NCI-H1092 (cell line): Measurements from ENCODE around the gene AMPH.
A peak's percentile ranks its signal among the peaks of the same experiment; 100 is the strongest.

ENCODE experiments used
- DNase-seq: peaks from one replicate; lab custom pipeline; 2025; lab: John Stamatoyannopoulos, UW

The AMPH gene

DNA sequence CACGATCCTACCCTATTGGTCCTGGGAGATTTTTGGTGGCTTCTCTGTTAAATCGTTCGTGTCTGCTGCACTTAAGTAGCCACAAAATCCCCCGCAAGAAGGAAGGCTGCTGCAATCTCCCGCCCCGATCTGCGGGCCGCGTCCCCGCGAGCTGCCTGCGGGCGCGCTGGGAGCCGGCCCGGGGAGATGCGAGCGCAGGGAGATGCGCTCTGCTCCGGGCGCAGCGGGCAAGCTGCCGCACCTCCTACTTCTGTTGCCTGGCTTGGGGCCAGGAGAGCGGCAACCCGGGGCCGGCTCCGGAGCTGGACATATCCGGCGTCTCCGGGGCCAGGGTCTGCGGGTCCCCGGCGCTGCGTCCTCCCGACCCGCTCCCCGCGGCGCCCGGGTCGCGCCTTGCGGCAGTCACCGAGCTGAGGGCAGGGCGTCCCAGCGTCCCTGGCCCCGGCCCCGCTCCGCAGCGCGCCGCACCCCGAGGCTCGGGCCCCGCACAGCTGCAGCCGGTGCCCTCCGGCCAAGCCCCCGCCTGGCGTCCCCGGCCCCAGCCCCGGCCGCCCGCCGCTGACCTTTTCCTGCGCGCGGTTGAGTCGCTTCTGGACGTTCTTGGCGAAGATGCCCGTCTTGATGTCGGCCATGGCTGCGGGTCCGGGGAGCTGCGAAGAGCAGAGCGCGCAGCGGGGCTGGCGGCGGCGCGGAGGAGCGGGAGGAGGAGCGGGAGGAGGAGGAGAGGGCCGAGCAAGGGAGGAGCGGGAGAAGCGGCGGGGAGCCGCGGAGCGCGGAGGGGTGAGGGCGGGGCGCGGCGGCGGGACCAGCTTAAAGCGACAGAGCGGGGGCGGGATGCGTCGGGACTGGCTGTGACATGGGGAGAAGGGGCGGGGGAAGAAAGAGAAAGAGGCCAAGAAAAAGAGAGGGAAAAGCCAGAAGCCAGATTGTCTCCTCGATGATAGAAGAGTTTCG, at the start of gene AMPH:
AMPH (minus strand) TSS at position 654 of the 954 bp plus-strand sequence; CDS start at position 632, 22 bp downstream.
- peak; percentile 56 for DNase-seq

DNA sequence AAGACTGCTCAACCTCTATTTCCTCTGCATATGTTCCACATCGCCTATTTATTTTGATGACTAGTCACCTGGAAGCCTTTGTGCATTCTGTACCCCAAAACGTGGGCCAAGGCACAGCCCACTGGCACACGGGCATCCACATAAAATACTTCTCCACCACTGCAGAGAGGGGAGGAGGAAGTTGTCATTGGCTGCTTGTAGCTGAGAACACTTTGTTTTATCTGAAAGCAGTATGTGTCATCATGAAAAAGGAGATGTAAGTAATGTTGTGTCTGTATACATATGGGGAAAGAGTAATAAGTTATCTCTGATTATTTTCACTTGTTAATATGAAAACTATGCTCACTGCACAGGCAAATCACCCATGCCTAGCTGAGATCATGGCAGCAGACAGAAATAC, 48.2 kb upstream of the AMPH start:
- DNase-seq = no peak

DNA sequence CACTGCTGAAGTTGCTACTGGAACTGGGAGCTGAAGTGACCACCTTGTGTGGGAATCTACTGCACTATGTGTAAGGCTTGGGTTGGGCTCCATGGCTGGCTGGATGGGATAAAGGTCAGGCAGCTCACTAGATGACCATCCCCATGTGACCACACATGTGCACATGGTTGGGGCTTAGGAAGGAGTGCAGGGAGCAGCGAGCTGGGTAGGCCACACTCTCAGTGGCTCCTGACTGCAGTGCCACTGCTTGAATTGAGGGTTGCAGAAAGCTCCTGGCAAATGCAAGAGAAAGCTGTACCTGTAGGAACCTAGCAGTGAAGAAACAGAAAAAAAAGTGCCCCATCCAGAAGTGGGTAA, 47.5 kb upstream of the AMPH start:
- DNase-seq = no peak

DNA sequence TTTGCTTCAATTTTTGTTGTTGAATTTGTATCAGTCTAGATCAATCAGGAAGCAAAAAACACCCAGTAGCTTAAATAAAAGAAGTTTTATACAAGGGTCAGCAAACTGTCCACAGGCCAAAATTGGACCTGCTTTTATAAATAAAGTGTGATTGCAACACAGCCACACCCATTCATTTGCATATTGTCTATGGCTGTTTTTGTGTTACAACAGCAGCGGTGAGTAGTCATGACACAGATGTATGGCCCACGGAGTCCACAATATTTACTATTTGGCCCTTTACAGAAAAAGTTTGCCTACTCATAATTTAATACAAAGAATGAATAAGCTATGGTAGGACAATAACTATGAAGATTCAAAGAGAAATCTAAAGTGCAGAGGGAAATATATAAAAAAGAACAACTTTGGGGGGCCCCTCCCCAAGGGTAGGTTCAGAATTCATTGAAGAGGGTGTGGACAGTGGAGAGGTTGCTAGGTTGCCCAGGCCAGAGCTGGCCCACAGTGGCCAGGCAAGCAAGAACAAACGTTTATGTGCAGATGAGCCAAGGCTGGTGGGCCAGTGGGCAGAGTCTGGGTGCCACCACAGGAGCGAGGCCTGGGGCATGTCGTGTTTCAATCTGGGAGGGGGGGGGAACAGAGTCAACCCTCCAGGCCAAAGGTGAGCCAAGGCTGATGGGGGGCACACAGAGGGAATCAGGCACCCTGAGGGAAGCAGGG, 47.0 kb upstream of the AMPH start:
- no peak for DNase-seq

DNA sequence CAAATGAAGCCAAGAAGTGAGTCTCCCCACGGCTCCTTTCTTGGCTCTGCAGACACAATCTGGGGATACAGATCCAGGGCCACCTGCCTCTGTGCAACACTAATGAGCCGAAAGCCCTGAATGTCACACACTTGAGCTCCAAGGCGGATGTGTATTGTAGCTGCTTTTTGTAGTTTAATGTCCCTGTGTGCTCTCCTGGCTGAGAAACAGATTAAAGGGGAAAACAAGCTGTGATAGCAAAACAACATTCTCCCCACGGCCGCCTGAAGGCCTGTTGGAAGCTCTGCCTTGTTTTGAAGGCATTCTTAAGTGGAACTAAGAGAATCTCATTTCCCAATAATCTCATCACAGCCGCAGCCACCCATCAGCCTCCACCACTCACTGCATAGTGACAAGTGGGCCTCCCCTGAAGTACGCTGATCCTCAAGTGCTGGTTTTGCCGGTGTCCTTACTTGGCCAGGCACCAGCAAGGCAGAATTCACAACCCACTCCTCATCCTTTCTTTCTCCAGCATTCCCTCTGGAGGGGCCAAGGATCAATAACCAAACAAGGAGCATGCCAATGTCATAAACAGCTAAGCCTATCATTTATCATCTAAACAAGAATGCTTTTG, 44.4 kb upstream of the AMPH start:
- DNase-seq = peak; percentile 62

DNA sequence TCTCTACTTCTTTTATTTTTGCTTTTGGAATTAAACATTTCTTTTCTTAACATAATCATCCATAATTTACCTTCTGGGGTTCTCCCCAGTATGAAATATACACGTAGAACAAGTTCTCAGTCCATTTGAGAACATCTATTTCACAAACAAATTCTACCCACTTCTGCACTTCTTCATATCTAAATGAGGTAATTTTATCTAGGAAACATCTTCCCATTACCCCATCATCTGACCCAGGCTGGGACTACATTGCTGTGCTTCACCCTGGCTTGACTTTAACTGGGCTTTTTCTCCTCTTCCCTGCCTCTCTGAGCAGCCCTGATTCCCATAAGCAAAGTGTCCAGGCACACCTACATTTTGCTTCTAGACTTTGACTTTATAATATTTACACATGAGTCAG, 43.3 kb upstream of the AMPH start:
- no peak for DNase-seq

DNA sequence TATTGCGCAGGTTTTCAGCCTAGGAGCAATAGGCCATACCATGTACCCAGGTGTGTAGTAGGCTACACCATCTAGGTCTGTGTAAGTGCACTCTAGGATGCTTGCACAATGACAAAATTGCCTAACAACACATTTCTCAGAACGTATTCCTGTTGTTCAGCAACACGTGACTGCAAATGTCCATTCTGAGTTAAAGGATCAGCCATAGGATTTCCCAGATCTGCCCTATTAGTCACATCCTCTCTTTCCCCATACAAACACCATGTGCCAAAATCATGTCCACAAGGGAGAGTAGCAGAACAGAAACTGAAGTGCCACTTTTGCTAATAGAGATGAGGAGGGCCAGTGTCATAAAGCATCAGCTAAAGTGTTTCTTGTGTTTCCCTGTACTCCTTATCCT, 42.6 kb upstream of the AMPH start:
- peak; percentile 19 for DNase-seq

DNA sequence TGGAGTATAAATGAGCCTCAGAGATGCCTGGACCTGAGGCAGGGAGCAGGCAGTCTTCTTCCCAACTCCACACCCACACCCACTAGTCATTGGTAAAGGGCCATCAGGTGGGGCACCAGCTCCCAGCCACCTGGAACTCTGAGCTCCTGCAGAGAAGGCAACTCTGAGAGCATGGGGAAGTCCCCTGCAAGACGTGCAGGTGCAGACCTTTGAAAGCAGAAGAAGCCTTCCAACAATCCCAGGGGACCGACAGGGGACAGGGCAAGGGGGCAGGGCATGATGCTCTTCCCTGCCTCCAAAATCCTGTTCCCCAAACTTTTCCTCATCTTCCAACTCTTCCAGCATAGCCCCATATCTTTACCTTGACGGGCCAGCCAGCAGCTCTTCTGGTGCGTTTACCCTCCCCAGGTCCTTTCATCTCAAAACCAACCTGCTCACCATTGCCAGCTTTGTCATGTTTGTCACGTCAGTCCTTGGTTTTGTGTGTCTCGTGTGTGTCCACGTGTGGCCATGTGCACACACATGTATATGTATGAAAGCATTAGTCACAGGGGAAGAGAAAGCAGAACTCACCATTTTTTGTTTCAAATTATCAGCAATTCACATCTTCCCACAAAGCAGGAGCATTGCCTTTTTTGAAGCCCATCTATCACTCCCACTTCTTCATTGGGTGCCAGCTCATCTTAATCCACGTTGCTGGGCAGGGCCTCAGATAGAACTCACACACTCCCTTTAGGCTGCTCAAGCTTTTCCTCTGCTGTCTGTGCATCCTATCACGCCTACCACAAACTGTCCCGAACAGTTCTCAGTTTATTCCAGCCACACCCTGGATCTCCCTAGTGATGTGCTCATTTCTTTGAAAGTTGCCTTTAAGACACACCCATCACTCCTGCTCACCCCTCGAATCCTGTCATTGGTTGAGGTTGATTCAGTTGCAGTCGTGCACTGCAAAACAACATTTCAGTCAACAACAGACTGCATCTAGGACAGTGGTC, 41.0 kb upstream of the AMPH start:
- no peak for DNase-seq

DNA sequence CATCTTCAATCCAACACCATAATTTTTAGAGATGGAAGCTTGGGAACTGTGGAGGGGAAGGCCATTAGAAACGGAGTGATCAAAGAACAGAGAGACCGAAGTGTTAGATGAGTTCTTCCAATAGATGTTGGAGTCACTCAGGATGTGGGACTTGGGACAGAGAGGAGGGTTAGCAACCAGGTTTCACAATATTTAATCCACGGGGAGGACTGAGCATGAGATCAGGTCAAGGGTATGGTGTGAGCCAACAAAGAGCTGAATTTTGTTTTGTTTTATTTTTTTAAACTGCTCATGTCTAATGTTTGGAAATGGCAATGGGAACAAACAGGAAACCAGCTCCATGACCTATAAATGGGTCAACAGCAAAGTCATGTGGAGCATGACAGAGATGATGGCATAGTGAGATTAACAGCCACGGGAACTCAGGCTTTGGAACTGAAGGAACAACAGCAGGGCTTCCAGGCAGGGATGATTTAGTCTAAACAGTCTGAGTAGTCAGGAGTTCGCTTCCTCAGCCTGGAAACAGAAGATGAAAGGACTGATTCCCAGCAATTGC, 38.9 kb upstream of the AMPH start:
- no peak for DNase-seq

DNA sequence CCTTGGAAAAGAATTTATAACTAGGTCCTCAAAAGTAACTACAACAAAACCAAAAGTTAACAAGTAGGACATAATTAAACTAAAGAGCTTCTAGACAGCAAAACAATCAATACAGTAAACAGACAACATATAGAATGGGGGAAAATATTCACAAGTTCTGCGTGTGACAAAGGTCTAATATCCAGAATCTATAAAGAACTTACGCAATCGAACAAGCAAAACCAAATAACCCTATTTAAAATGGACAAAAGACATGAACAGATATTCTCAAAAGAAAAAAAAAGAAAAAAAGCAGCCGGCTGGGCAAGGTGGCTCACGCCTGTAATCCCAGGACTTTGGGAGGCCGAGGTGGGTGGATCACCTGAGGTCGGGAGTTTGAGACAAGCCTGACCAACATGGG, 33.8 kb upstream of the AMPH start:
- no peak for DNase-seq

DNA sequence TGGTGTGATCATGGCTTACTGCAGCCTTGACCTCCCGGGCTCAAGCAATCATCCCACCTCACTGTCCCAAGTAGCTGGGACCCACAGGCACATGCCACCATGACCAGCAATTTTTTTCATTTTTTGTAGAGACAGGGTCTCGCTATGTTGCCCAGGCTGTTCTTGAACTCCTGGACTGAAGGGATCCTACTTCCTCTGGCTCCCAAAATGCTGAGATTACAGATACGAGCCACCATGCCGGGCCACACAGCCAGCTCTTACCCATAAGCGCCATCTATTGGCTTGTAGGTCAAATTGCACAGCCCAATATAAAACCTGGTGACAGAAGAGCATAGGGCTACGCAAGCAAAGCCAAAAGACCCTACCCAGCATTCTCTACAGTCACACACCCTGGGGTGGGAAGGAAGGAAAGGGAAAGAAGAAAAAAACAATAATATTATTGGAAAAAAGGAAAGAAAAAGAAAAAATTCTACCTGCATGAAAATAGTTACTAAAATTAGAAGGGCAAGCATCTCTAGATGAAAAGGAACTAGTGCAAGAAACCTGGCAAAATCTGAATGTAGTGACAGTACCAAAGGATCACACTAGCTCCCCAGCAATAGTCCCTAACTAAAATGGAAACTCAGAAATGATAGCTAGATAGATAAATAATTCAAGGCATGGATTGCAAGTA, 29.4 kb upstream of the AMPH start:
- DNase-seq = peak; percentile 57

DNA sequence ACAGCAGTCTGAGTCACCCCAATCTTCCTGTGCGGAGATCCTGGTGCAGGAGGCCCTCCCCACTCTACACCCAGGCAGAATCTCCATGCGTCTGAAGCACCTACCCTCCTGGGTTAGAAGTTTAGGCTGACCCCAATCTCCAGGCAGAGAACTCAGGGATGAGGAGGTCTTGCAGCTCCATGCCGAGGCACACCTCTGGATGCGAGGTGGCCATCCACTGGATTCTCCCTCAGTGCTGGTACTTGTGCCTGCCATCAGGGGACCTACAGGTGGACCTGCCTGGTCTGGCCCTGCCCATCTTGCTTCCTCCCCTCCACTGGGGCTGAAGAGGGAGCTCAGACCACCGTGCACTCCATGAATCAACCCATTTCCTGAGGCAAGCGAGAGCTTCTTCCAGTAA, 28.8 kb upstream of the AMPH start:
- no peak for DNase-seq

DNA sequence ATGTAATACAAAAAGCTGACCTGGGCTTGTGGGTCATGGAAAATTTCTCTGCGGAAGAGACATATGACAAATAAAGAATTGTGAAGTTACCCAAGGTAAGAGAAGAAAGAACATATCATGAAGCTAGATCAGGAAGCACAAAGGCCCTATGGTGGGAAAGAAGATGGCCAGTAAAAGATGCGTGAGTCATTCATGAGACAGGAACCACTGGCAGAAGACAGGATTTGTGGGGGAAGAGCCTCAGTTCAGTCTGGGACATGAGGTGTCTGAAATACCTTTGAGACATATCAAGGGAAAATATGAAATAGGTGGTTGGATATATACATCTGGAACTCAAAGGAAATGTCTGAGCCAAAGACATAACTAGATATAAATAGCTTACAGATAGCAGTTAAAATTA, 27.7 kb upstream of the AMPH start:
- DNase-seq = no peak

DNA sequence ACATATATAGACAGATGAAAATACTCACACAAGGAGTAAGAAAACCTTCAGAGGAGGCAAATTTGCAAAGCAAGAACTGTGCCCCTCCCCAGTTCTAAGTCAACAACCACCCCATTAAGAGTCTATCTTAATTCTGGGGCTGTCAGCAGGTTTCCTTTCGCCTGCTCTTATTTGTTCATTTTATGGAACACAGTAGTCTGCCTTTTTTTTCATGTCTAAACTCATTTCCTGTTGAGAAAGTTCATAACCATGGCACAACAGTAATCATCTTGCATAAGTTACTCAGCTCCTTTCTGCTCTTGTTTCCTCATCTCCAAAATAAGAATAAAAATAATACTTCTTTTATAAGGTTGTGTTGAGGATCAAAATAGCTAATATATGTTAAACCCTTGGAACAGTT, 25.8 kb upstream of the AMPH start:
- DNase-seq = no peak

DNA sequence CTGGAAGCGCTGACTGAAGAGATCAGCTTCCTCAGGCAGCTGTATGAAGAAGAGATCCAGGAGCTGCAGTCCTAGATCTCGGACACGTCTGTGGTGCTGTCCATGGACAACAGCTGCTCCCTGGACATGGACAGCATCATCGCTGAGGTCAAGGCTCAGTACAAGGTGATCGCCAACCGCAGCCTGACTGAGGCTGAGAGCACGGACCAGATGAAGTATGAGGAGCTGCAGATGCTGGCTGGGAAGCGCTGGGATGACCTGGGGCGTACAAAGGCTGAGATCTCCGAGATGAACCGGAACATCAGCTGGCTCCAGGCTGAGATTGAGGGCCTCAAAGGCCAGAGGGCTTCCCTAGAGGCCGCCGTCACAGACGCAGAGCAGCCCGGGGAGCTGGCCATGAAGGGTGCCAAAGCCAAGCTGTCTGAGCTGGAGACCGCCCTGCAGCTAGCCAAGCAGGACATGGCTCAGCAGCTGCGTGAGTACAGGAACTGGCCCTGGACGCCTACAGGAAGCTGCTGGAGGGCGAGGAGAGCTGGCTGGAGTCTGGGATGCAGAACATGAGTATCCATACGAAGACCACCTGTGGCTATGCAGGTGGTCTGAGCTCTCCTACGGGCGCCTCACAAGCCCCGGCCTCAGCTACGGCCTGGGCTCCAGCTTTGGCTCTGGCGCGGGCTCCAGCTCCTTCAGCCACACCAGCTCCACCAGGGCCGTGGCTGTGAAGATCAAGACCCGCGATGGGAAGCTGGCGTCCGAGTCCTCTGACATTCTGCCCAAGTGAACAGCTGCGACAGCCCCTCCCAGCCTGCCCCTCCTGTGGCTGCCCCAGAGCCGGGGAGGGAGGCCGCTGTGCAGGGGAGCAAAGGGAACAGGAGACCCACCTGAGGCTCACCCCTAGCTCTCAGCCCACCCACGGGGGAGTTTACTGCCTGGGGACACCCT, 24.9 kb upstream of the AMPH start:
- no peak for DNase-seq

DNA sequence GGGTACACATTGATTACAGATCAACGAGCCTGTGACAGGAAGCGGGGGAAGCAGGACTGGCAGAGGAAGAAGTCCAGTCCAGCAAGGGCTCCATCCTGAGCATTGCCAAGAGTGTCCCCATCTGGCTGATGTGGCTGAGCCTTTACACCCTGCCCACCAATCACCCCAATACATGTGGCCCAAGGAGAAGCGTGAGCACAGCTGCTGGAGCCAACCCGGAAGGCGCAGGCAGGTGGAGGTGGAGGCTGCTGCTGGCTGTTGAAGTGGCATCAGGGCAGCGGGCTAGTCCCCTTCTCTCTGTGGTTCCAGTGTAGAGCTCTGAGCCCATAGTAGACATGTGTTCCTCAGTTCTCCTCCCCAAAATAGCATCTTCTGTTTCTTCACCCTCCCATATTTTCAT, 6.8 kb upstream of the AMPH start:
- no peak for DNase-seq

DNA sequence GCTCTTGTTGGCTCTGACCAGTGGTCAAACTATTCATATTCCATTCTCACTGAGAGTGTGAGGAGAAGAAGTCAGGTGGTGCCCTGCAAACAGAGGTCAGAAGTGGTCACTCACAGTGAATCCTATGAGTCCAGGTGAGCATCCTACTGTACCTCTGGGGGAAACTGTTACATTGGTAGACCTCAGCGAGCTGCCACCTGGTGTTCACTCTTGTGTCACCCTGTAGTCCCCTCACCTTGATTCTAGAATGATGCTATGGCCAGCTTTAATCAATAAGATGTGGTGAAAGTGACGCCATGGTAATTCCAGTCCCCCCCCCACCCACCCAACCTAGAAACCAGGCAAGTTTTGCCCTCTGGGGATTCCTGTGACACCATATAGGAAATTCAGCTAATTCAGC, 1.2 kb upstream of the AMPH start:
- DNase-seq = no peak

DNA sequence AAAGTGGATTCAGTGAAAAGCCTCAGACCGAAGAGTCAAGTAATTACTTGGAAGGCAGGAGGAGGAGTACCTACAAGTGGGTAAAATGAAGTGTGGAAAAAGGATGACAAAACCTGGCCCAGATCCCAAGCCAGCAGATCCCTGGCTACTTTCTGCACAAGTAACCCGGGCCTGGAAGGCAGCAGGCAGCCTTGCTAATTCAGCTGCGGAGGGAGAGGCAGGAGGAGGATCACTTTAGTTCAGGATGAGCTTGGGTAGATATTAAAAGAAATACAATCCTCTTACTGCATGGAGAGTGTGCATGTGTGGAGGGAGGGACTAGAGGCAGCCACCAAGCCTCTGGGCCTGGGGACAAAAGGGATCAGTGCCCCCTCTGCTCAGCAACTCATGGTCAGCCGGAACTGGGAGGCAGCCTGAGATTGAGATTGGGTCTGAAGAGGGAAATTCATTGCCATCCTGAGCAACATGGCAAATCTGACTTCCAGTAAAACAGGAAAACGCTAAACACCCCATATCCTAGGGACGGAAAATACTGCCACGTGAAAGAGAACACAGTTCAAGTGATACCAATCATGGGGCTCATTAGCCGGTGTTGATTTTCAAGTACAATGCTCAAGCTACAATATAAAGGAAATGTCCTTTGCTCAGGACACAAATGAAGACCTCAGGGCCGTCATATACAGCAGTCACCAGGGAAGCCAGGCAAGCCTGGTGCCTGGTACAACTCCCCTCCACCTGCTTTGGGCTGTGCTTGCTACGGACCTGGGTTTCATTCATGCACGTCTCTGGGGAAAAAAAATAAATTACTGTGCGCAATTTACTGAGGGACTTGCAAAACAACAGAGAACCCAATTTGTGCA, 1.3 kb downstream of the AMPH start:
- DNase-seq = no peak
